ENCODE data around the gene ATF1.

DNA sequence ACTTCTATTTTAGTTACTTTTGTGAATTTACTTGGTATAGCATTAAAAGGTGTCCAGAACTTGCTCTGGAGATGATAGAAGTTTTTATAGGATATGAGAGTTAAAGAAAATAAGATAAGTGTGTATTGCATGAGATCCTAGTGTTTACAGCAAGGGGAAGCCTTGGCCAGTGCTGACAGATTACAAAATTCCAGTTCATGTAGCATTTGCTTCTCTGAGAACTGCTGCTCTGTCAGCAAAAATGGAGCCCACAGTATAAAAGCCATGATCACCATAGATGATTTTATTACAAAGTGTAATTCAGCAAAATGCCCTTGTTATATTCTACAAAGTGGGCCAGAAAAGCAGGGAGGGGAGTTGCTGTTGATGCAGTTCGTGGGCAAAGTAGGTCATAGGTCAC is 40.0 kb upstream of the ATF1 start:
- TF ChIP-seq EP300 (IDR thresholded peaks at IDR 0.05; ENCODE audit: low read depth): no peak
- TF ChIP-seq, protein P1, sequence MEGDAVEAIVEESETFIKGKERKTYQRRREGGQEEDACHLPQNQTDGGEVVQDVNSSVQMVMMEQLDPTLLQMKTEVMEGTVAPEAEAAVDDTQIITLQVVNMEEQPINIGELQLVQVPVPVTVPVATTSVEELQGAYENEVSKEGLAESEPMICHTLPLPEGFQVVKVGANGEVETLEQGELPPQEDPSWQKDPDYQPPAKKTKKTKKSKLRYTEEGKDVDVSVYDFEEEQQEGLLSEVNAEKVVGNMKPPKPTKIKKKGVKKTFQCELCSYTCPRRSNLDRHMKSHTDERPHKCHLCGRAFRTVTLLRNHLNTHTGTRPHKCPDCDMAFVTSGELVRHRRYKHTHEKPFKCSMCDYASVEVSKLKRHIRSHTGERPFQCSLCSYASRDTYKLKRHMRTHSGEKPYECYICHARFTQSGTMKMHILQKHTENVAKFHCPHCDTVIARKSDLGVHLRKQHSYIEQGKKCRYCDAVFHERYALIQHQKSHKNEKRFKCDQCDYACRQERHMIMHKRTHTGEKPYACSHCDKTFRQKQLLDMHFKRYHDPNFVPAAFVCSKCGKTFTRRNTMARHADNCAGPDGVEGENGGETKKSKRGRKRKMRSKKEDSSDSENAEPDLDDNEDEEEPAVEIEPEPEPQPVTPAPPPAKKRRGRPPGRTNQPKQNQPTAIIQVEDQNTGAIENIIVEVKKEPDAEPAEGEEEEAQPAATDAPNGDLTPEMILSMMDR (IDR thresholded peaks at IDR 0.05): no peak

All from transverse colon (tissue), 3 donors.